NCI-H1092 (cell line): ENCODE data around the gene TEX13A.
"Not testable (repeated sequence)": the region's sequence is repeated elsewhere in the genome, so short reads cannot be mapped to it uniquely, and the experiment has no call there.

ENCODE experiments used
- DNase-seq: peaks from one replicate; lab custom pipeline; 2025; lab: John Stamatoyannopoulos, UW

TEX13A gene, protein sequence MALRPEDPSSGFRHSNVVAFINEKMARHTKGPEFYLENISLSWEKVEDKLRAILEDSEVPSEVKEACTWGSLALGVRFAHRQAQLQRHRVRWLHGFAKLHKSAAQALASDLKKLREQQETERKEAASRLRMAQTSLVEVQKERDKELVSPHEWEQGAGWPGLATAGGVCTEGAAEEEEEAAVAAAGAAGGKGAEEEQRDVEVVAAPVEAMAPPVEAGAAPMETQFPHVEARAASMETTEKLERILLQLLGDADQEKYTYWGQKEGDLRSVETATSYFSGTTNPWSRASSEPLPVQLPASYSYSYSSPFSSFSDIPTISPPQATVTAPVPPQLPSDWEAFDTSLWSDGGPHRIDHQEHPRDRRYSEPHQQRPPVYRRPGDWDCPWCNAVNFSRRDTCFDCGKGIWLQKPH

DNA sequence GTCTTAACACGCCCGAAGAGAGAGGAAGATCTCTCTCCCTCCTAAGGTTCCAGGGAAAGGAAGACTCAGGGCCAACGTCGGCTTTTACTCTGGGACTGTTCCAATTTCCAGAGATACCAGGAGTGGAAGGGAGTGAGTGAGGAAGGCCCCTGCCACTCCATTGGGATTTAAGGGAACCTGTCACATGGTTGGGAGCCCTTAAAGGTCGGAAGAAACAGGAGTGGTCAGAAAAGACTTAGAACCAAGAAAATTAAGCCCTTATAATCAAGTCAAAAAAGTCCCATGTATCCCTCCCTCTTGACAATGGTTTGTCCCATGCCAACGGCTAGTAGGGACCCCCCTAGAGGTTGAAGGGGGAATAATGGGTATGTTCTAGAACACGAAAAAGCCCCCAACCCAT is at the start of gene TEX13A:
Gene TEX13A (minus strand): TSS at position 59 of the 400 bp plus-strand sequence. CDS start 297 bp downstream, outside the sequence.
- no peak for DNase-seq

DNA sequence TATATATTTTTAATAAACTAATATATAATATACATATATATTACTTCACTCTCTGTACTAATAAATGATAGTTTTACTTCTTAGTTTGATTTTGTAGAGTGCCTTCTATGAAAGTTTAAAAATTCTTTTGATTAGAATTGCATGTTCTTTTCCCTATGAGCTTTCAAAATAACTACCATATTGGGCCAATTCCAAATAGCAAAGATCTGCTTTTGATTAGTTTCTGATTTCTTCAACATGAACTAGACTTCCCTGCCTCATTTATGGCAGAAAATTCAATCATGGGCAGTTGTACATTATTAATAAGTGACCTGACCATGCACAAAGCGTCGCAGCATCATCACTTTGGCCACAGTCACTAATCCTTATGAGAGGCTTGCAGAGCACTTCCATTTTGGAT is 48.9 kb upstream of the TEX13A start:
- no peak for DNase-seq

DNA sequence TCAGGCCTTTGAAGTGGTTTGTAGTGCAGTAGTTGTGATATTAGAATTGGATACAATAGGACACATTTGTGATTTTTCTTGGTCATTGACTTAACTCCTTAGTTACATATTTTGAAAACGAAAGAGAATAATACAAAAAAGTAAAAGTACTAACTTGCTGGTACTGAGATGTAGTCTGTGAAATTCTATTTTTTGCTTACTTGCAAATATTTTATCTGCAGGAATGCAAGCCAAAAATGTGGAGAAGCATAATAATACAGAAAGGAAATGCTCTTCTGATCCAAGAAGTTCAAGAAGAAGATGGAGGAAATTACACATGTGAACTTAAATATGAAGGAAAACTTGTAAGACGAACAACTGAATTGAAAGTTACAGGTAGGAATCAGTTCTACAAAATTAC is 46.7 kb upstream of the TEX13A start:
- DNase-seq = no peak

DNA sequence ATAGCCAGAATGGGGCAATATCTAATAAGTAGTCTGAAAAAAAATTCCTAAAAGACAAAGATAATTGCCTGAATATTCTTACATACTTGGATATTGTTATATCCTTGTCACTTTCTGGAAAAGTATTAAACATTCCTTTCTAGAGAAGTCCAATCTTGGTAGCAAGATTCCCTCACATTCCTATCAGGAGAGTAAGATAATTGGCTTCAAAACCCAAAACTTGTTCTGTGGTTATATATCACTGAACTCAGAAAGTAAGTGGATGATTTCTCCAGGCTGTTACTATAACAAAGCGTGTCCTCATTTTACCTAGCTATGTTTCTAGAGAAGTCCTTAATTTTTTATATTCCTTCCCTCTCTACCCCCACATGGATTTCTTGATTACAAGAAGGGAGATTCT is 46.0 kb upstream of the TEX13A start:
- DNase-seq = no peak

DNA sequence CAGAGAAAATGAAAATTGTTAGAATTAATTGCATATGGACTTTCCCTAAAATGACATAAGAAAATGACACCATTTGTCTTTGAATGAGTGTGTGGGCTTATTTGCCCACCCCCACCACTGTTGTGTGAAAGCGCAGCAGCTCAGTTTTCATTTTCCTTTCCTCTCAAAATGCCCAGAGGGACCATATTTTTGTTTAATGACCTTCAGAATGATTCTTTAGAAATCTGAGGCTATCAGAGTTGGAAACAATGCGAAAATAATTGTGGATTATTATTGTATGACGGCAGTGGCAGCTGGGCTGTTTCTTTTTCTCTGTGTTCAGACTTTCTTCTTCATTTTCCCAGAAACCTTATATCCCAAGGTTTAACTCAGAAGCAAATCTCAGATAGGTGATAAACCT is 44.6 kb upstream of the TEX13A start:
- no peak for DNase-seq

DNA sequence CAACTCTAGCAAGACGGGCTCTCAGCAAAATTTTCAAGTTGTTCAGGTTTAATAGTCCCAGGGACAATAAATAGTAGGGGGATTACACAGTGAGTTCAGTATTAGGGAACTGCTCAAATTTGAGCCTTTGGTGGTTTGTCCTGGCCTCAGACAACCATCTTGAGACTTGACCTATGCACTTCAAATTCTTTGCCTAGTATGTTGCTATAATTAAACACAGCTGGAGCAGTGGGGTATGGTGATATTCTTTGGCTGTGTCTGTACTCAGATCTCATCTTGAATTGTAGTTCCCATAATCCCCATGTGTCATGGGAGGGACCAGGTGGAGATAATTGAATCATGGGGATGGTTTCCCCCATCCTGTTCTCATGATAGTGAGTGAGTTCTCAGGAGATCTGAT is 43.3 kb upstream of the TEX13A start:
- DNase-seq = no peak

DNA sequence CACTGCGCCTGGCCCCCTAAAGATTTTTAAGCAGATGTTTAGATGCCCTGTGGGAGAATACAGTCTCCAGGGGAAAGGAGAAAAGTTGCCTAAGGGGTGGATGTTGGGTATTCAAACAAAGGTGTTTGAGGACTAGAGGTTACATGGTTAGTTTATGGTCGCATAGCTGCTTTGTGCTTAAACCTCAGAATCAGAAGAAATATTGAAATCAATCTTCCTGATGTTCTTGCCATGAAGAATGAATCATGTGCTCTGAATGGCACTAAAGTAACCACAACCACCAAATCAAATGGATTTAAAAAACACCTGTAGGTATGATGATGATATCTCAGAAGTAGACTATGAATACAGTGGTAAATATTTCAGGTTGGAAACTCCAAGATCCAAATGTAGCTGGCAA is 42.7 kb upstream of the TEX13A start:
- DNase-seq = no peak

DNA sequence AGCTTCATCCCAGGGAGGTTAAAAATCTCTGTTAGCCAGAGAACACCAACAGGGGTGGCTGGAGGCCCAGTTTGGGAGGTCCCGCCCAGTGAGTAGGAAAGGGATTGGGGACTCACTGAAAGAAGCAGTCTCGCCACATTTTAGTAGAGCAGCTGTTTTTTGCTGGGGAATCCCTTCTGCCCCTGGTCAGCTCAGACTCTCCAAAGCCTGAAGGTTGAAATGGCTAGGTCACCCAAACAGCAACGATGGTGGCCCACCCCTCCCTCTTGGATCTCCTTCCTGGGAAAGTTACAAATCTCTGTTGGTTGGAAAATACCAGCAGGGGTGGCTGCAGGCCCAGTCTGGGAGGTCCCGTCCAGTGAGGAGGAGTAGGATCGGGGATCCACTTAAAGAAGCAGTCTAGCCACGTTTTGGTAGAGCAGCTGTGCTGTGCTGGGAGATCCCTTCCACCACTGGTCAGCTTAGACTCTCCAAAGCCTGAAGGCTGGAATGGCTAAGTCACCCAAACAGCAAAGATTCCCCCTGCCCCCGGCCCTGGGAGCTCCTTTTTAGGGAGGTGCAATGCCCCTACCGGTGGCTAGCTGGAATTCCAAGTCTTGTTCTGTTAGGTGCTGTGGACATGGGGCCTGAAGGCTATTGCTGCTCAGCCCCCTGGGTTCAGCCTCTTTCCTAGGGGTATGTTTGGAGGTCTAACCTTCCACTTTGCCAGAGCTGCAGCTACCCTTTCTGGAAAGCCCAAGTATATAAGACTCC is 40.0 kb upstream of the TEX13A start:
- no peak for DNase-seq

DNA sequence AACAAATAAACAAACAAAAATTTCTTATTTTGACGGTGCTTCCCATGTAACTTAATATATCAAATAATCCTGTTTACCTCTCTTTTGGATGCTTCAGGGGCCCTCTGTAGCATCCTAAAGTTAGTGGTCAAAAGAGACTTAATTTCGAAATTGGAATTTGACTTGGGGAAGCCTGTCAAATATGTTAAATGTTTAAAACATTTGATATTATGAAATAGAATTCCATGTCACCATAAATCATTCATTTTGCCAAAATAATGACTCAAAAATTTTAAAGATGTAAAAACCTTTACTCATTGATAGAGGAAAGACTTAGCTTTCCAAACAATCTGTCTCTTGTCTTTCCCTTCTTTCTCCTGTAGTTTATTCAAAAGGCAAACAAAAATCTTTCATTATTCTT is 20.6 kb upstream of the TEX13A start:
- no peak for DNase-seq

DNA sequence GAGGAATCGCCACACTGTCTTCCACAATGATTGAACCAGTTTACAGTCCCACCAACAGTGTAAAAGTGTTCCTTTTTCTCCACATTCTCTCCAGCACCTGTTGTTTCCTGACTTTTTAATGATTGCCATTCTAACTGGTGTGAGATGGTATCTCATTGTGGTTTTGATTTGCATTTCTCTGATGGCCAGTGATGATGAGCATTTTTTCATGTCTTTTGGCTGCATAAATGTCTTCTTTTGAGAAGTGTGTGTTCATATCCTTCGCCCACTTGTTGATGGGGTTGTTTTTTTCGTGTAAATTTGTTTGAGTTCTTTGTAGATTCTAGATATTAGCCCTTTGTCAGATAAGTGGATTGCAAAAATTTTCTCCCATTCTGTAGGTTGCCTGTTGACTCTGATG is 16.9 kb upstream of the TEX13A start:
- not testable (repeated sequence) for DNase-seq

DNA sequence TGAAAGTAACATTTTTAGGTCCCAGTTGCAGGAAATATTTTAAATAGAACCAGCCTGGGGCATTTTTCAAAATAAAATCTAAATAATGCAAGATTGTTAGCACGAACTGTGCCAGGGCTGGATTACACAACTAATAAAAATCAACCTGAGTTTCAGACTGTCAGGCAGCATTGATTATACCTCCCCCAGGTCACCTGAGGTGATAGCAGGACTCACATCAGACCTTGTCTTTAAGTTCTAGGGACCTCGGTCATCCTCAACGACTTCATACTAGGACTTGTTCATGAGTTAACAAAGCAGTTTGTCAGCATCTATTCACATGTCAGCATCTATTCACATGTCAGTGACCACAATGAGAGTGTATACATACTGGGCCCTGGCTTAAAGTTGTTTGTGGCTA is 8.7 kb upstream of the TEX13A start:
- no peak for DNase-seq

DNA sequence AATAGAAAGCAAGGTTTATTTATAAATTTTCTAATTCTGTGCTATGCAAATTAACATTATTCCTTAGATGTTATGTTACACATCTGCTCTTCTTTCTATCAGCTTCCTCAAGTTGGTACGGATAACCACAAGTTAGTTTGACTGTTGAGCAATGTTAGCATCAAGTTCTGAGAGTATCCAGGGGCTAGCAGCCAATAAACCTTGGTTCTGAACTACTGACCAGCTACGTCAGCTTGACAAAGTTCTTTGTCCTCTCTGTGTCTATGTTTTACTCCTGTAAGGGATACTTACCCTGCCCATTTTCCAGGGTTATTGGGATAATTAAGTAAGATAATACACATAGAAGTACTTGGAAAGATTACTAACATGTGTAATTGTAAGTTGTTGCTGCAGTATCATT is 8.1 kb upstream of the TEX13A start:
- no peak for DNase-seq

DNA sequence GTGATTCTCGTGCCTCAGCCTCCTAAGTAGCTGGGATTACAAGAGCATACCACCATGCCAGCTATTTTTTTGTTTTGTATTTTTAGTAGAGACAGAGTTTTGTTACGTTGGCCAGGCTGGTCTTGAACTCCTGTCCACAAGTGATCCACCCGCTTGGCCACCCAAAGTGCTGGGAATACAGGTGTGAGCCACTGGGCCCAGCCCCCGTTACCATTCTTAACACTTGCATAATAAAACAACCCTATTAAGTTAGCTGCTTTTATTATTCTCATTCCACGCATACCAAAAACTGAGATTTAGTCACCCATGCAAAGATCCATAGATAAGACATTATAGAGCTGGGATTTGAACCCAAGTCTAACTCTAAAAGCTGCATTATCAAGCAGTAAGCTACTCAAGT is 6.0 kb upstream of the TEX13A start:
- DNase-seq = no peak

DNA sequence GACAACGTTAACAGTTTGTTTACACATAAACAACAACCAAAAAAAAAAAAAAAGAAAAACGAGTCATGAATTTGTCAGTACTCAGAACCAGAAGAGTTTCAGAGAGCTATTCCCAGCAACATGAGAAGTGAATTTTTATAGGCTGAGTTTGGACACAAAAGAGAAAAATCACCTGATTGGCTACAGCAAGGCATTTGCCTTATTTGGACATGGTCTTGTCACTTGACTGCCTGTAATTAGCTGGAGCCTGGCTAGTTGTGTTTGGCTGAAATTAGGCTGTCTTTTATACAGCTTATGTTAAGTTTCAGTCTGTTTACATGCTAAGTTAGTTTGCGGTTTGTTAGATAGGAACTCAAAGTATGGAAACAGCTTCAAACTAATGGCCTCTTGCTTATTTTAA is 880 bp upstream of the TEX13A start:
- DNase-seq = no peak

DNA sequence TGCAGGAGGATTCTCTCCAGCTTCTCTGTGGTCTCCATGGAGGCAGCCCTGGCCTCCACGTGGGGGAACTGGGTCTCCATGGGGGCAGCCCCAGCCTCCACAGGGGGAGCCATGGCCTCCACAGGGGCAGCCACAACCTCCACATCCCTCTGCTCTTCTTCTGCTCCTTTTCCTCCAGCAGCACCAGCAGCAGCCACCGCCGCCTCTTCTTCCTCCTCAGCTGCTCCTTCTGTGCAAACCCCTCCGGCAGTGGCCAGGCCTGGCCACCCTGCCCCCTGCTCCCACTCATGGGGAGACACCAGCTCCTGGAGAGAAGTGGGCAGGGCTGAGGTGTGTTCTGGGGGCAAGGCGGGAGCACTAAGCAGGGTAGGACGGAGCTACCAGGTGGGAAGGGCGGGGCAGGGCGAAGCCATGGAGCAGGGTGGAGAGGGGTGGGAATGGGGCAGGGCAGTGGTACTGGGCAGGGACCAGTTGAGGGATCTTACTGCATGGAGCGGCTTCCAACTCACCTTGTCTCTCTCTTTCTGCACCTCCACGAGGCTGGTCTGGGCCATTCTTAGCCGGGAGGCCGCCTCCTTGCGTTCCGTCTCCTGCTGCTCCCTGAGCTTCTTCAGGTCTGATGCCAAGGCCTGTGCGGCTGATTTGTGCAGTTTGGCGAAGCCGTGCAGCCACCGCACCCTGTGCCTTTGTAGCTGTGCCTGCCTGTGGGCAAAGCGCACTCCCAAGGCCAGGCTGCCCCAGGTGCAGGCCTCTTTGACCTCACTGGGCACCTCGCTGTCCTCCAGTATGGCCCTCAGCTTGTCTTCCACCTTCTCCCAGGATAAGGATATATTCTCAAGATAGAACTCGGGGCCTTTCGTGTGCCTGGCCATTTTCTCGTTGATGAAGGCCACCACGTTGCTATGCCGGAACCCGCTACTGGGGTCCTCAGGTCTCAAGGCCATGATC is 766 bp downstream of the TEX13A start:
- DNase-seq = no peak

DNA sequence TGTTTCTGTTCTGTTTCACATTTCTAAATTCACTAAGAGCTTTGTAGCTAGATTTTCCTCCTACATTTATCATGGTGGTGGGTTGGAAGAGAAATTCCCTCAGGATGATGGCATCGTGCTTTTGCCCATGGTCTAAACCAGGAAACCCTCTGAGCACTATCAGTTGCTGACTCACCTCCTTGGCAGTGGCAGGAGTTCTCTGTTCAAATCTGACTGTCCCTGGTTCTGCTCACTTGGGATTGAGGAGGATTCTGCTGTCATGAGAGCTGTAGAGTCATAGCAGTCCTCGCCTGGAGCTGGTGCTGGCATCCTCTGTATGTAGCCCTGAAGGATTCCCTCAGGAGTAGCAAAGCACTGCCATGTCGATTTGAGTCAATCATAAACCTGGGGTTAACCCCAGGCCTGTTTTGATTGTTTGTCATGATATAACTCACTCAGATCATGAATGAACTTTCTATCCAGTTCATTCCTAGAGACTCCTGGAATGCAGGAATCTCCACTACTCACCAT is 9.4 kb downstream of the TEX13A start:
- DNase-seq = no peak

DNA sequence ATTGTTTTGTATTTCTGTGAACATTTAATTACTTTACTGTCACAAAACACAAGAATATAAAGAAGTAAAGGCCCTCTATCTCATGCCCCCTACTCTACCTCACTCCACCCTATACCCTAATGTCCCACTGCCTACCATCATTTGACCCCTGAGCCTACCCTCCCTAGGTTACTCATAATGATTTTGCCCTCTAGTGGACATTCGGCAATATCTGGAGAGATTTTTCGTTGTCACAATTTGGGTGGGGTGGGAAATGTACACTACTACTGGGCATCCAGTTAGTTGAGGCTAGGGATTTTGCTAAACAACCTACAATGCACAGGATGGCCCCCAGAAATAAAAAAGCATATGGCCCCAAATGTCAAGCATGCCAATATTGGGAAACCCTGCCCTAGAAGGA is 10.2 kb downstream of the TEX13A start:
- DNase-seq = no peak

DNA sequence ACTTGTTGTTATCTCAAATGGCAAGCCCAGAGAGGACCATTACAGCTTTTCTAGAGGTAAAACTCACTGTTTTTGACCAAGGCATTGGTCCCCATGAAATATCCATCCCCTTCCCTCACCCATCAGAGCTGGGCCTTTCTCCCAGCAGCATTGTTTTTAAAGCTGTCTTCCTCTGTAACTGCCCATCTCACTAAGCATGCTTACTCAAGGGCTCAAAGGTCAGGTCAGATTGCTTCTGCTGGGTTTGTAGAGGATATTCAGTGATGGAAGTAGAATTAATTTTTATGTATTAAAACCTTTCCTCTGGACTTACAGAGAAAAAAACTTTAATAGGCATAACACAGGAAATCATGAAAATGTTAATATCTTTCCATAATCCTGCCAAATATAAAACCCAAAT is 11.1 kb downstream of the TEX13A start:
- DNase-seq = no peak

DNA sequence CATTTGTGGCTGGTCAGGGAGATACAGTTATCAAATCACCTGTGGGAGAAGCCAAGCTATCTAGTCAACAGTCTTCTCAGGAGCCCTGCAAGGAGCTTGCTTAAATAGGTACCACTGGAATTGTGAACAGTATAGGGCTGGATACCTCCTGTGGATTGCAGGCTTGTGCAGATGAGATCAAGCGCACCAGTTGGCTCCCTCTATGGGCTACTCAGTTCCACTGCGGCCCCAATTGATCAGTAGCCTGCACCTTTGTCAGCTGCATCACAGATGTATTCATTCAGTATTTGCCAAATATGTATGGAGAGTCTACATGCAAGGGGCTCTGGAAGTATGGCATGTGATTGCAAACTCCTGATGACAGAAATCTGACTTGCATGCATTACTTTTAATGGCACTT is 28.6 kb downstream of the TEX13A start:
- no peak for DNase-seq

DNA sequence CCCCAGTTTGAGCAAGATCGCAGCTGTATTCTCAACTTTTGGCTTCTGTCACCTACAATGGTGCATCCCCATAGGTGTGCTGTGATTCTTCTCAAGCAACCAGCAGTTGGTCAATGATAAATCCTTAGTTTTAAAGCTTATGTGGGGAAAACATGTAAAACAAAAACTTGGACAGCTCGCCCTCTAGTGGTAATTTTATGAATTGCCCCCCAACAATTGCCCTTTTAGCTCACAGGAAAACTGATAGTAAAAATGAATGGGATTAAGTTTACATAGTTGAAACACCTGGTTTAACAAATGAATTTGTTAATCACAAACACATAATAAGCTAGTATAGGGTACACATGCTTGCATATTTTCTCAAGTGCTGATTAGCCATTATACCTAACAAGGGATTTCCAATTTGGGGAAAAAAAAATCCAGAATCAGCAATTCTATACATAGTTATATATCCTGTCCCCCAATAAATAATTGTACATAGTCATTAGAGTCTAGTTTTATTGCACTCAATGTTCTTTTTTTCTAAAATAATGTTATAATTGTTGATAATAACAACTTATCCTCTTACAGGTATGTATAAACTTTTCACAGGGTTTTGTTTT is 30.1 kb downstream of the TEX13A start:
- DNase-seq = no peak

DNA sequence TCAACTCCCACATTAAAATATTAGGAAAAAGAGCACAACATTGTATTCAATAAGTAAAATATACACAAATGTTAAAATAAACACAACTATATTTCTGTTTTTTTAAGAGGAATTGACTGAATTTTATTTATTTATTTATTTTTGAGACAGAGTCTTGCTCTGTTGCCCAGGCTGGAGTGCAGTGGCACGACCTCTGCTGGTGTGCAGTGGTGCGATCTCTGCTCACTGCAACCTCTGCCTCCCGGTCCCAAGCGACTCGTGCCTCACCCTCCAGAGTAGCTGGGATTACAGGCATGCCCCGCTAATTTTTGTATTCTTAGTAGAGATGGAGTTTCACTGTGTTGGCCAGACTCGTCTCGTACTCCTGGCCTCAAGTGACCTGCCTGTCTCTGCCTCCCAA is 31.4 kb downstream of the TEX13A start:
- DNase-seq = no peak

DNA sequence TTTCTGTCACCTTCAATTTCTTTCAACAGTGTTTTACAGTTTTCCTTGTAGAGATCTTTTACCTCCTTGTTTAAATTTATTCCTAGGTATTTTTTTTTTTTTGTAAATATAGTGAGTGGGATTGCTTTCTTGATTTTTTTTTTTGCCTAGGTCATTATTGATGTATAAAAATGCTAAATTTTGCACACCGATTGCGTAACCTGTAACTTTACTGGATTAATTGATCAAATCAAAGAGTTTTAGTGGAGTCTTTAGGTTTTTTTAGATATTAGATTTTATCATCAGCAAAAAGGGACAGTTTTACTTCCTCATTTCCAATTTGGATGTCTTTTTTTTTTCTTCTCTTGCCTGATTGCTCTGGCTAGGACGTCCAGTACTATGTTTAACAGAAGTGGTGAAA is 40.9 kb downstream of the TEX13A start:
- DNase-seq = no peak
